Peyer's patch (tissue), 4 donors: ENCODE results near the gene STX10.

ENCODE experiments used
- CTCF ChIP-seq, 6 experiments: fragments of 450-650 bp in 4 of 6; fragments of 200-600 bp in 2 of 6; sonication (generic) in 1 of 6; IDR thresholded peaks; one replicate each; pipeline ENCODE4 v1.5.1; 2017 to 2019; ENCODE audit warnings: antibody characterized with exemption in 6 of 6, mild to moderate bottlenecking in 3 of 6, moderate library complexity in 1 of 6
- POLR2A ChIP-seq, 2 donors: fragments of 450-650 bp; IDR thresholded peaks; one replicate each; pipeline ENCODE4 v1.5.1; 2017; ENCODE audit warnings: antibody characterized with exemption in 2 of 2, mild to moderate bottlenecking in 2 of 2, moderate library complexity in 2 of 2

- no peak for TF ChIP-seq POLR2A (IDR thresholded peaks at IDR 0.05)
- no peak for TF ChIP-seq CTCF (IDR thresholded peaks at IDR 0.05)
These were observed 37.2 kb upstream of the STX10 start for GRCh38 chr19:13187419-13187818.
